SU-DHL-6 (cell line): Measurements from ENCODE around the gene PSEN2.
"Not testable (repeated sequence)": the region's sequence is repeated elsewhere in the genome, so short reads cannot be mapped to it uniquely, and the experiment has no call there.

Experiments
- CTCF ChIP-seq: fragments of 200-600 bp; sonication (generic); IDR thresholded peaks from one replicate; pipeline ENCODE4 v1.5.1; 2017; ENCODE audit warnings: antibody characterized with exemption, mild to moderate bottlenecking, low read length, moderate library complexity; ENCODE audit not compliant: insufficient read depth, poor library complexity, severe bottlenecking
- EZH2phosphoT487 ChIP-seq: fragments of 200-600 bp; sonication (generic), shearing (Covaris generic); conservative IDR thresholded peaks from 2 replicates; pipeline ENCODE4 v1.6.1; 2018; ENCODE audit warnings: mild to moderate bottlenecking, antibody characterized with exemption, low read length, moderate library complexity, mixed read lengths

GRCh38 chr1:226837966-226838365 lies 32.5 kb upstream of the PSEN2 start:
- not testable (repeated sequence) for TF ChIP-seq CTCF, EZH2phosphoT487
